Loucy (cell line): ENCODE results near the gene TTC23.

Experiments
- H2AFZ ChIP-seq: fragments of 200-600 bp; sonication (generic); 2 replicates; pipeline ENCODE4 v1.6.0; 2016; ENCODE audit warnings: antibody characterized with exemption, mild to moderate bottlenecking, low read length, moderate library complexity
- H3F3A ChIP-seq: fragments of 200-600 bp; 2 replicates; pipeline ENCODE4 v1.6.0; 2016; ENCODE audit warnings: antibody characterized with exemption, low read depth, mild to moderate bottlenecking
- H3K27me3 ChIP-seq: fragments of 200-600 bp; sonication (generic); 2 replicates; pipeline ENCODE4 v1.6.1; 2014; ENCODE audit warnings: low read length, mild to moderate bottlenecking; ENCODE audit not compliant: insufficient read depth, poor library complexity, severe bottlenecking
- H3K36me3 ChIP-seq: fragments of 200-600 bp; sonication (generic); 2 replicates; pipeline ENCODE4 v1.6.1; 2016; ENCODE audit warnings: low read length; ENCODE audit not compliant: insufficient read depth
- H3K4me1 ChIP-seq: fragments of 200-600 bp; sonication (generic); 2 replicates; pipeline ENCODE4 v1.5.1; 2014; ENCODE audit warnings: low read length, mild to moderate bottlenecking; ENCODE audit not compliant: insufficient read depth, poor library complexity, severe bottlenecking
- H3K4me2 ChIP-seq: fragments of 200-600 bp; sonication (generic); 2 replicates; pipeline ENCODE4 v1.6.0; 2014; ENCODE audit warnings: antibody characterized with exemption, low read length, low read depth, mild to moderate bottlenecking; ENCODE audit not compliant: poor library complexity, severe bottlenecking
- H3K4me3 ChIP-seq: fragments of 200-600 bp; sonication (generic); 2 replicates; pipeline ENCODE4 v1.5.1; 2014; ENCODE audit warnings: low read length, mild to moderate bottlenecking, mixed read lengths; ENCODE audit not compliant: poor library complexity, severe bottlenecking
- H3K79me2 ChIP-seq: fragments of 200-600 bp; sonication (generic); 2 replicates; pipeline ENCODE4 v1.6.1; 2014; ENCODE audit warnings: low read length; ENCODE audit not compliant: insufficient read depth
- H3K9ac ChIP-seq: fragments of 200-600 bp; sonication (generic); 2 replicates; pipeline ENCODE4 v1.6.0; 2014; ENCODE audit warnings: mild to moderate bottlenecking, low read depth, low read length, moderate library complexity; ENCODE audit not compliant: poor library complexity, severe bottlenecking
- H3K9me2 ChIP-seq: fragments of 200-600 bp; sonication (generic); replicated peaks from 2 replicates; pipeline ENCODE4 v1.6.1; 2016; ENCODE audit warnings: low read depth, low read length, mixed read lengths
- H3K9me3 ChIP-seq: fragments of 200-600 bp; sonication (generic); 2 replicates; pipeline ENCODE4 v1.6.1; 2014; ENCODE audit warnings: mild to moderate bottlenecking, antibody characterized with exemption, low read length, low read depth; ENCODE audit not compliant: insufficient read depth
- H4K20me1 ChIP-seq: fragments of 200-600 bp; sonication (generic); 2 replicates; pipeline ENCODE4 v1.6.0; 2014; ENCODE audit warnings: antibody characterized with exemption, low read length, mild to moderate bottlenecking; ENCODE audit not compliant: insufficient read depth, poor library complexity, severe bottlenecking
- CTCF ChIP-seq: fragments of 200-600 bp; sonication (generic); conservative IDR thresholded peaks from 2 replicates; pipeline ENCODE4 v1.5.1; 2014; ENCODE audit warnings: mild to moderate bottlenecking, antibody characterized with exemption, low read length
- EZH2phosphoT487 ChIP-seq: fragments of 200-600 bp; IDR thresholded peaks from 2 replicates; pipeline ENCODE4 v1.6.1; 2018; ENCODE audit warnings: antibody characterized with exemption, mild to moderate bottlenecking, moderate library complexity, borderline replicate concordance

TTC23 gene

GRCh38 chr15:99135194-99135593 is 114.2 kb downstream of the TTC23 start:
- H3K4me3 ChIP-seq, result no peak overlapping the region
- H3F3A ChIP-seq, result no peaks in the 10 kb centered on the region
- TF ChIP-seq CTCF (no peak), EZH2phosphoT487 (no peak)
- no peaks in the 10 kb centered on the region for H3K79me2 ChIP-seq
- H3K27me3 ChIP-seq, result no peaks in the 10 kb centered on the region
- H2AFZ ChIP-seq, result no peak overlapping the region
- no peaks in the 10 kb centered on the region for H3K36me3 ChIP-seq
- H3K9me2 ChIP-seq, result no peaks in the 10 kb centered on the region
- H3K4me2 ChIP-seq, result no peak overlapping the region
- no peaks in the 10 kb centered on the region for H3K9me3 ChIP-seq
- H3K9ac ChIP-seq, result no peak overlapping the region
- H4K20me1 ChIP-seq, result no peaks in the 10 kb centered on the region
- H3K4me1 ChIP-seq, result no peaks in the 10 kb centered on the region

DNA sequence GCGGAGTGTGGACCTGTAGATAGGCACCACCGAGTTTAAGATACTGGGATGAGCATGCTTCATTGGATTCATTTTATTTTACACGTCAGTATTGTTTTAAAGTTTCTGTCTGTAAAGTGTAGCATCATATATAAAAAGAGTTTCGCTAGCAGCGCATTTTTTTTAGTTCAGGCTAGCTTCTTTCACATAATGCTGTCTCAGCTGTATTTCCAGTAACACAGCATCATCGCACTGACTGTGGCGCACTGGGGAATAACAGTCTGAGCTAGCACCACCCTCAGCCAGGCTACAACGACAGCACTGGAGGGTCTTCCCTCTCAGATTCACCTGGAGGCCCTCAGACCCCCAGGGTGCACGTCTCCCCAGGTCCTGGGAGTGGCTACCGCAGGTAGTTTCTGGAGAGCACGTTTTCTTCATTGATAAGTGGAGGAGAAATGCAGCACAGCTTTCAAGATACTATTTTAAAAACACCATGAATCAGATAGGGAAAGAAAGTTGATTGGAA is 115.0 kb downstream of the TTC23 start:
- Histone ChIP-seq H3K4me3 (no peak overlapping the region), H3F3A (no peaks in the 10 kb centered on the region), H3K9me2 (no peaks in the 10 kb centered on the region), H3K9ac (no peak overlapping the region), H3K9me3 (no peaks in the 10 kb centered on the region), H3K4me2 (no peak overlapping the region), H3K4me1 (no peaks in the 10 kb centered on the region), H3K36me3 (no peaks in the 10 kb centered on the region), H3K79me2 (no peaks in the 10 kb centered on the region), H4K20me1 (no peaks in the 10 kb centered on the region), H2AFZ (no peak overlapping the region), H3K27me3 (no peaks in the 10 kb centered on the region)
- TF ChIP-seq CTCF (no peak), EZH2phosphoT487 (no peak)

GRCh38 chr15:99132634-99133287 is 116.6 kb downstream of the TTC23 start:
- no peak for TF ChIP-seq CTCF
- no peak for TF ChIP-seq EZH2phosphoT487
- Histone ChIP-seq H3F3A (no peaks in the 10 kb centered on the region), H2AFZ (no peak overlapping the region), H3K27me3 (no peaks in the 10 kb centered on the region), H3K4me3 (no peak overlapping the region), H3K9me3 (no peaks in the 10 kb centered on the region), H3K9me2 (no peaks in the 10 kb centered on the region), H3K9ac (no peak overlapping the region), H4K20me1 (no peaks in the 10 kb centered on the region), H3K79me2 (no peaks in the 10 kb centered on the region), H3K4me1 (no peaks in the 10 kb centered on the region), H3K4me2 (no peak overlapping the region), H3K36me3 (no peaks in the 10 kb centered on the region)
